ENCODE data around the gene KL. TPM values are rescaled to one million over a fixed set of nuclear protein-coding genes. Genes with fewer than 3 reads are reported as not detected.

Gene KL
- total and polyA plus RNA-seq, 2 donors (not counting 1 experiment from before 2014, with no cell fraction given): 0.07 TPM; not detected in 1

GRCh38 chr13:33083054-33083453, 66.8 kb downstream of the KL start:
- no peaks in the 10 kb centered on the region for H3K36me3 ChIP-seq (replicated peaks in 1 of 2; ENCODE audit: control extremely low read depth in 1 of 2, control insufficient read depth in 1 of 2, extremely low read depth in 1 of 2, insufficient read depth in 2 of 2, low read length in 1 of 2)
- Mint-ChIP-seq H3K27me3 (peaks cover 24% of the 10 kb centered on the region), H3K27ac (no peak overlapping the region), H3K4me1 (peaks cover 7% of the 10 kb centered on the region), H3K9me3 (ENCODE audit: insufficient read depth) (no peaks in the 10 kb centered on the region), H3K4me3 (no peak overlapping the region)
- peaks cover 0 to 2% (median 0%) of the 10 kb centered on the region in 3 donors for H3K9me3 ChIP-seq (ENCODE audit: control extremely low read depth in 1 of 3, control insufficient read depth in 2 of 3, insufficient read depth in 1 of 3, low read length in 2 of 3)
- no peak for ATAC-seq (ENCODE audit: low read depth)
- no peak for TF ChIP-seq EZH2 (IDR thresholded peaks at IDR 0.05; ENCODE audit: borderline replicate concordance, insufficient read depth, low read depth, low read length, poor library complexity, severe bottlenecking)
- TF ChIP-seq, protein P1, sequence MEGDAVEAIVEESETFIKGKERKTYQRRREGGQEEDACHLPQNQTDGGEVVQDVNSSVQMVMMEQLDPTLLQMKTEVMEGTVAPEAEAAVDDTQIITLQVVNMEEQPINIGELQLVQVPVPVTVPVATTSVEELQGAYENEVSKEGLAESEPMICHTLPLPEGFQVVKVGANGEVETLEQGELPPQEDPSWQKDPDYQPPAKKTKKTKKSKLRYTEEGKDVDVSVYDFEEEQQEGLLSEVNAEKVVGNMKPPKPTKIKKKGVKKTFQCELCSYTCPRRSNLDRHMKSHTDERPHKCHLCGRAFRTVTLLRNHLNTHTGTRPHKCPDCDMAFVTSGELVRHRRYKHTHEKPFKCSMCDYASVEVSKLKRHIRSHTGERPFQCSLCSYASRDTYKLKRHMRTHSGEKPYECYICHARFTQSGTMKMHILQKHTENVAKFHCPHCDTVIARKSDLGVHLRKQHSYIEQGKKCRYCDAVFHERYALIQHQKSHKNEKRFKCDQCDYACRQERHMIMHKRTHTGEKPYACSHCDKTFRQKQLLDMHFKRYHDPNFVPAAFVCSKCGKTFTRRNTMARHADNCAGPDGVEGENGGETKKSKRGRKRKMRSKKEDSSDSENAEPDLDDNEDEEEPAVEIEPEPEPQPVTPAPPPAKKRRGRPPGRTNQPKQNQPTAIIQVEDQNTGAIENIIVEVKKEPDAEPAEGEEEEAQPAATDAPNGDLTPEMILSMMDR (IDR thresholded peaks at IDR 0.05): no peak
- ChIA-PET CTCF (no interaction called here), POLR2A (no interaction called here)
- H3K27me3 ChIP-seq (replicated peaks in 1 of 4; ENCODE audit: control extremely low read depth in 1 of 4, control insufficient read depth in 3 of 4, insufficient read depth in 4 of 4, low read length in 3 of 4): peaks cover 0 to 3% (median 0%) of the 10 kb centered on the region in 4 experiments
- no peak overlapping the region for H3K9ac ChIP-seq (ENCODE audit: low read length)
- no peak overlapping the region for H2AFZ ChIP-seq (ENCODE audit: insufficient read depth, low read depth, low read length, poor library complexity, severe bottlenecking)
- no peaks in the 10 kb centered on the region for H4K20me1 ChIP-seq (ENCODE audit: control insufficient read depth, insufficient read depth, low read length, poor library complexity, severe bottlenecking)
- no peak overlapping the region for H3K27ac ChIP-seq (ENCODE audit: low read length in 2 of 2)
- H3K4me1 ChIP-seq (ENCODE audit: control insufficient read depth in 2 of 2, insufficient read depth in 2 of 2, low read length in 2 of 2): no peaks in the 10 kb centered on the region
- no peak overlapping the region for H3K4me3 ChIP-seq (ENCODE audit: control extremely low read depth in 1 of 5, extremely low read depth in 1 of 5, insufficient read depth in 1 of 5, low read depth in 2 of 5, low read length in 4 of 5)
- intact Hi-C loops (cut with micrococcal nuclease): no loop called here
- no peaks in the 10 kb centered on the region for H3K79me2 ChIP-seq (ENCODE audit: control insufficient read depth, insufficient read depth, low read length)
- no peak for DNase-seq
- no peak overlapping the region for H3K4me2 ChIP-seq (replicated peaks; ENCODE audit: low read depth, low read length, poor library complexity, severe bottlenecking)
- WGBS (ENCODE audit: insufficient coverage): no CpG with 5 or more reads among the region's 1 CpG

- H3K36me3 ChIP-seq (replicated peaks in 1 of 2; ENCODE audit: control extremely low read depth in 1 of 2, control insufficient read depth in 1 of 2, extremely low read depth in 1 of 2, insufficient read depth in 2 of 2, low read length in 1 of 2): no peaks in the 10 kb centered on the region
- H3K4me3 ChIP-seq (ENCODE audit: control extremely low read depth in 1 of 5, extremely low read depth in 1 of 5, insufficient read depth in 1 of 5, low read depth in 2 of 5, low read length in 4 of 5): no peak overlapping the region
- H3K27me3 ChIP-seq (replicated peaks in 1 of 4; ENCODE audit: control extremely low read depth in 1 of 4, control insufficient read depth in 3 of 4, insufficient read depth in 4 of 4, low read length in 3 of 4): peaks cover 0 to 3% (median 0%) of the 10 kb centered on the region in 4 experiments
- DNase-seq (no peak), ATAC-seq (ENCODE audit: low read depth) (no peak)
- 100% methylated on average over 4 of the region's 9 CpGs for WGBS (ENCODE audit: insufficient coverage)
- intact Hi-C loops (cut with micrococcal nuclease): no loop called here
- no peaks in the 10 kb centered on the region for H3K4me1 ChIP-seq (ENCODE audit: control insufficient read depth in 2 of 2, insufficient read depth in 2 of 2, low read length in 2 of 2)
- H3K9me3 ChIP-seq (ENCODE audit: control extremely low read depth in 1 of 3, control insufficient read depth in 2 of 3, insufficient read depth in 1 of 3, low read length in 2 of 3): peaks cover 0 to 2% (median 0%) of the 10 kb centered on the region in 3 donors
- H4K20me1 ChIP-seq (ENCODE audit: control insufficient read depth, insufficient read depth, low read length, poor library complexity, severe bottlenecking): no peaks in the 10 kb centered on the region
- H3K4me2 ChIP-seq (replicated peaks; ENCODE audit: low read depth, low read length, poor library complexity, severe bottlenecking): no peak overlapping the region
- CTCF ChIA-PET: no interaction called here
- H3K27me3 Mint-ChIP-seq: peaks cover 24% of the 10 kb centered on the region
- no peak overlapping the region for H3K27ac ChIP-seq (ENCODE audit: low read length in 2 of 2)
- POLR2A ChIA-PET: no interaction called here
- no peaks in the 10 kb centered on the region for H3K79me2 ChIP-seq (ENCODE audit: control insufficient read depth, insufficient read depth, low read length)
- H3K9me3 Mint-ChIP-seq (ENCODE audit: insufficient read depth): no peaks in the 10 kb centered on the region
- no peak overlapping the region for H3K9ac ChIP-seq (ENCODE audit: low read length)
- no peak overlapping the region for H3K4me3 Mint-ChIP-seq
- no peak overlapping the region for H2AFZ ChIP-seq (ENCODE audit: insufficient read depth, low read depth, low read length, poor library complexity, severe bottlenecking)
- H3K27ac Mint-ChIP-seq: no peak overlapping the region
- H3K4me1 Mint-ChIP-seq: no peaks in the 10 kb centered on the region
- TF ChIP-seq, protein P1 (IDR thresholded peaks at IDR 0.05): no peak
- no peak for TF ChIP-seq EZH2 (IDR thresholded peaks at IDR 0.05; ENCODE audit: borderline replicate concordance, insufficient read depth, low read depth, low read length, poor library complexity, severe bottlenecking)
Observed at GRCh38 chr13:33087091-33087490, 70.9 kb downstream of the KL start.
